HEK293 (cell line): ENCODE results near the gene SUSD6.

Experiments
- BCL11B ChIP-seq: fragments of 450-650 bp; formaldehyde crosslinking; IDR thresholded peaks from 2 replicates; pipeline ENCODE4 v1.5.1; 2016; ENCODE audit warnings: low read depth, missing biosample characterization, missing genetic modification characterization
- SETDB1 ChIP-seq: IDR thresholded peaks from one replicate; pipeline ENCODE4 v1.6.1; 2017; ENCODE audit warnings: mild to moderate bottlenecking, low read length, moderate library complexity, mixed read lengths; ENCODE audit not compliant: insufficient read length
- YY1 ChIP-seq: fragments of 450-650 bp; formaldehyde crosslinking; IDR thresholded peaks from 2 replicates; pipeline ENCODE4 v1.5.1; 2018; ENCODE audit warnings: missing biosample characterization, missing genetic modification characterization
- ZBTB8A ChIP-seq: fragments of 450-650 bp; formaldehyde crosslinking; IDR thresholded peaks from 2 replicates; pipeline ENCODE4 v1.5.1; 2016; ENCODE audit warnings: missing biosample characterization, missing genetic modification characterization
- ZNF274 ChIP-seq, 2 experiments: fragments of 200-500 bp in 1 of 2; fragments of 450-650 bp in 1 of 2; sonication (Bioruptor generic) in 1 of 2; formaldehyde crosslinking in 1 of 2; IDR thresholded peaks; 2 replicates each; pipeline versions ENCODE4 v1.5.1 to v1.6.1; 2014 to 2016; ENCODE audit warnings: borderline replicate concordance in 1 of 2, inconsistent platforms in 1 of 2, low read length in 1 of 2, missing biosample characterization in 1 of 2, missing genetic modification characterization in 1 of 2
- ZNF549 ChIP-seq: fragments of 450-650 bp; IDR thresholded peaks from 2 replicates; pipeline ENCODE4 v1.5.1; 2018; ENCODE audit warnings: missing biosample characterization, missing genetic modification characterization, mild to moderate bottlenecking, inconsistent platforms, moderate library complexity
- ZNF654 ChIP-seq: fragments of 450-650 bp; formaldehyde crosslinking; IDR thresholded peaks from 2 replicates; pipeline ENCODE4 v1.5.1; 2016; ENCODE audit warnings: low read depth, missing biosample characterization, missing genetic modification characterization
- ZNF670 ChIP-seq: fragments of 450-650 bp; formaldehyde crosslinking; IDR thresholded peaks from 2 replicates; pipeline ENCODE4 v1.5.1; 2016; ENCODE audit warnings: missing biosample characterization, missing genetic modification characterization, low read depth
- TF ChIP-seq, protein P1 (sequence below): fragments of 450-650 bp; formaldehyde crosslinking; IDR thresholded peaks from 2 replicates; pipeline ENCODE4 v1.5.1; 2016; ENCODE audit warnings: missing biosample characterization, missing genetic modification characterization

DNA sequence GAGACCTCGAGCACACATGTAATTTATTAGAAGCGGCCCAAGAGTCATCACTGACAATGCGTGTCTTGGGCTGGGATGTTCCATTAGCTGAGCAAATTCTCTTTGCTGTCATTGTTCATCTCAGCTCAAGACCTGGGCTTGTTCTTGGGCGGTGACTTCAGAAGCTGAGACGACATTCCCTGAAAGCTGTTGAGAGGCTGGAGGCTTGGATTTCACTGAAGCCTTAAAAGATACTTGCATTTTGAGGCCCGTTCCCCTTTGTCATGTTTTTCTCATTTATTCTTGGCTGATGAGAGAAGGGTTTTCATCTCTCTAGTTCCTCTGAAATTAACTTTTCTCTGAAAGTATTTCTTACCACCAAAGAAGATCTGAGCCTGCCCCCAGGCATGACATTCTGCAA is 16.6 kb upstream of the SUSD6 start:
- TF ChIP-seq ZNF274 (IDR thresholded peaks at IDR 0.05; ENCODE audit: low read length) (no peak), ZNF274 (tag by site-specific recombination; IDR thresholded peaks at IDR 0.05; ENCODE audit: borderline replicate concordance) (no peak), YY1 (no peak), ZBTB8A (tag by site-specific recombination) (no peak), ZNF654 (no peak), BCL11B (no peak), ZNF670 (tag by site-specific recombination) (no peak), ZNF549 (no peak), SETDB1 (no peak)
- TF ChIP-seq, protein P1, sequence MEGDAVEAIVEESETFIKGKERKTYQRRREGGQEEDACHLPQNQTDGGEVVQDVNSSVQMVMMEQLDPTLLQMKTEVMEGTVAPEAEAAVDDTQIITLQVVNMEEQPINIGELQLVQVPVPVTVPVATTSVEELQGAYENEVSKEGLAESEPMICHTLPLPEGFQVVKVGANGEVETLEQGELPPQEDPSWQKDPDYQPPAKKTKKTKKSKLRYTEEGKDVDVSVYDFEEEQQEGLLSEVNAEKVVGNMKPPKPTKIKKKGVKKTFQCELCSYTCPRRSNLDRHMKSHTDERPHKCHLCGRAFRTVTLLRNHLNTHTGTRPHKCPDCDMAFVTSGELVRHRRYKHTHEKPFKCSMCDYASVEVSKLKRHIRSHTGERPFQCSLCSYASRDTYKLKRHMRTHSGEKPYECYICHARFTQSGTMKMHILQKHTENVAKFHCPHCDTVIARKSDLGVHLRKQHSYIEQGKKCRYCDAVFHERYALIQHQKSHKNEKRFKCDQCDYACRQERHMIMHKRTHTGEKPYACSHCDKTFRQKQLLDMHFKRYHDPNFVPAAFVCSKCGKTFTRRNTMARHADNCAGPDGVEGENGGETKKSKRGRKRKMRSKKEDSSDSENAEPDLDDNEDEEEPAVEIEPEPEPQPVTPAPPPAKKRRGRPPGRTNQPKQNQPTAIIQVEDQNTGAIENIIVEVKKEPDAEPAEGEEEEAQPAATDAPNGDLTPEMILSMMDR (tag by site-specific recombination), result no peak
